ENCODE measurements around the gene ITGBL1.

ITGBL1 gene

DNA sequence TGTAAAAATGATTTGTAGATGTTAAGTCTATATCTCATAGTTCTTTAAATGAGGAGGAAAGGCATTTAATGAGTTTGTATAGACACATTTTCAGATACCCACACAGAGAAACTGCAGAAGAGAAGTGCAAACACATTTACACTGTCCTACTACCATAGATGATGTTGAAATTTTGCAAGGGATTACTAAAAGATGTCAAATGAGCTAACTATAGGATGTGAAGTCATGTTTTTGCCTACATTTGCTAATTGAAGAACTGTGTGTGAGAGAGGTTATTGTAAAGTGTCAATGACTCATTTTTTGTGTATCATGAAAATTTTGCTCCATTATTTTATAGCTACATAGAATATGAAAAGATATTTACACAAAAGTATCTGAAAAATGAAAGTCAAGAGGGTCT lies 178.9 kb downstream of the ITGBL1 start:
- DNase-seq, result no peak

DNA sequence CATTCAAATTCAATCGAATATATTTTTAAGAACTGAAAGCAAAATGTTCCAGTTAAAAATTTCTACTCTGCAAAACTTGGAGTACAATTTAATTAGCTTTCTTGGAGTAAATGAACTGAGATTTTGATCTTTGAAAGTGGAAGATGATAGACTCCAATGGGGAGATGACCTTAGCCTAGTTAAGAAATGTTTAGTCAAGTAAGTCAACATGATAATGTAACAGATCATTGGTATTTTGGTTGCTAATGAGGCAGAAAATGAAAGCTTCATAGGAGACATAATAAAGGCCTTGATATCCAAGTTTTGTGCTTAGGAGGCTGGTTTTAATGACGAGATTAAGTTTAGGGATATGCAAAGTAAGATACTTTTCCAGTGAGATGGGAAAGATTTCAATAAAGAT lies 181.7 kb downstream of the ITGBL1 start:
- DNase-seq, result no peak

DNA sequence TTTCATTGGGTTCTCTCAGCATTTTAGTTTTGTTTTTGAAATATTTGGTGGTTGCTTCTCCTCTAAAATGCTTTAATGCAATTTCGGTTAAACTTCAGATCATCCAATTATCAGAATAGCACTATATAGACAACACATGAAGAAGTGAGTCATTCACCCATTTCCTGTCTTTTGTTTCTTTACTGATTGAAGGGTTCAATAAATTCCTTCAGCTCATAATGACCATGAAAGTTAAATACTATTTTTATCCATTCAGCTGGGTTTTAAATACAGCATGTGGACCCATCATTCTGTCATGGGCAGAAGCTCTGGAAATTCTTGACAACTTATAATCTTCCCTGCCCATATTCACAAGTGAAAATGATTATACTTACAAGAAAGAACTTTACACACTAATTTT lies 187.2 kb downstream of the ITGBL1 start:
- DNase-seq, result no peak

DNA sequence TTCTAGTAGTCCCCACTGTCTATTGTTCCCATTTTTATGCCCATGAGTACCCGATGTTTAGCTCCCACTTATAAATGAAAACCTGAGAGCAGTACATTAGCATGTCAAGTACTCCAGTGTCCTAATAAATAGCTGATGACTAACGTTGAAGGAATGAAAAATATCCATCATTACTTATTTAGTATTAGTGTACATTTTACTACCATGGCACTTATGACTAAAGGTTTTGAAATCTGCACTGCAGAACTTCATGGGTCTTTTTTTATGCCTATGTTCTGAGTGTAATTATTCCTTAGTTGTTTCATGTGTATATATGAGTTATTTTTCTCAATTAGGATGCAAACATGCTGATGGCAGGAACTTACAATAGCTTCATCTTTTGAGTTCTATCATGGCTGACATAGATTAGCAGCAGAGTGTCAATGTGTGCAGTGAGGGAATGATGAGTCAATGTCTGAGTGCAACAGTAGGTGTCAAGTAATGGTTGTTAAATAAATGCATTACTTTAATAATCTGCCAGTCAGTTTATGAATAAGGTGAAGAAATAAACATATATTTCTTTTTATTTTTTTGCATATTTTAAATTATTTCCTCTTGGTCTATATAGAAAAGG lies 188.4 kb downstream of the ITGBL1 start:
- DNase-seq, result no peak

DNA sequence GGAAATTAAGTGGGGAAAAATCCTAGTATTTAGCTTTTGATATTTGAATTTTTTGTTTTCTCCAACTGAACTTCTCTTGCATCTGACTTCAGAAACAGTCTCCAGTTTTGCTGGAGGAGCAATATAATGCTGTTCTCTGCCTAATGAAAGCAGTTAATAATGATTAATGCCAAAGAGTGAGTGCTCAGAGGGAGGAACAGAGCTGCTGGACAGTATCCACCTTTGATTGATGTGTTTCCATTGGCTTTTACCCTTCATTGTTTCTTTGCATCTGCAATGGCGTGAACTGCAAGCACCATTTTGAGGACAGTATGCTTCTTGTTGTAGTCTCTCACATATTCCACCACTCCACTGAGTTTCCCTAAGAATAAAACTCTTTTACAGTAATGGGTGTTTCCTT lies 193.4 kb downstream of the ITGBL1 start:
- no peak for DNase-seq

DNA sequence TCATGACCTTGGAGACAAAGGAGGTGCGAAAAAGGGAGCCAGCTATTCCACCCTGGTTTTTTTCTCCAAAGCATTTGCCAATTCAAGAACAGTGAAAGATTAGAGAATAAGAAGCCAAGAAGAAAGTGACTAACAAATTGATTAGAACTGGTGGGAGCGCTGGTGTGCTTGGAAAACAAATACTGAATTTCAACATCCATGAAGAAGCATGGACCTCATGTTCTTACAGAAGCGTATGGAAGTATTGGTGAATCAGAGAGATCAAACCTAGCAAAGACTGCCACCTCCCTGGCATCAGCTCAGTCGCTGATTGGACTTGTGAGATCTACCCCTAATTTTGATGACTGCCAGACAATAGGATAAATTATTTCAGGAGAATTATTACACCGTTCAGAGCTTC lies 195.3 kb downstream of the ITGBL1 start:
- no peak for DNase-seq

DNA sequence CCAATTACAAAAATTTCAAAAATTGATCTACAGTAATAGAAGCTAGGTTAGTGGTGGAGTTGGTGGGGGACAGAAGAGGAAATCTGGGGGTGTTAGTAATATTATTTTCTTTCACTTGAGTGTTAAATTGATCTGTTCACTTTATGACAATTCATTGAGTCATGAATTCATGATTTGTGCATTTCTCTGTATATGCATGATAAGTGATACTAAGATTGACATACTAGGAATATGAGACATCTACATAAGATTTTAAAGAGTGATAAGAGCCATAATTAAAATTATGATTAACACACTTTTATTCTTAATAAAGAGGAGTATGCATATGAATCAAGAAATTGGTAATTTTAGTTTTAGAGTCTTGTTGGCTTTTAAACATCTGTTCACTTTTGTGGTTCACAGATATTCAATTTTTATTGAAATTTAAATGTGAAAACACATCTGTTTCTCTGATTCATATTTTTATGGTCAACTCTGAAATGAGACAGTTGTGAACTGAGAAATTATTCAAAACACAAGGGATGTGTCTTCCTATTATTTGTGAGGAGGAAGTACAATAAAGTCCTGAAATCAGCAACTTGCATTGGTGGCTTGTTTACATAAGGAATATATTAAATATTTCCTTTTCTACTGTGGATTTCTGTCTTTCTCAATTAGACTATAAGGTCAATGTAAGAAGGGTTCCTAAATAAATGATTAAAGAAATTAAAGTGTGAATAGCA lies 196.5 kb downstream of the ITGBL1 start:
- no peak for DNase-seq

DNA sequence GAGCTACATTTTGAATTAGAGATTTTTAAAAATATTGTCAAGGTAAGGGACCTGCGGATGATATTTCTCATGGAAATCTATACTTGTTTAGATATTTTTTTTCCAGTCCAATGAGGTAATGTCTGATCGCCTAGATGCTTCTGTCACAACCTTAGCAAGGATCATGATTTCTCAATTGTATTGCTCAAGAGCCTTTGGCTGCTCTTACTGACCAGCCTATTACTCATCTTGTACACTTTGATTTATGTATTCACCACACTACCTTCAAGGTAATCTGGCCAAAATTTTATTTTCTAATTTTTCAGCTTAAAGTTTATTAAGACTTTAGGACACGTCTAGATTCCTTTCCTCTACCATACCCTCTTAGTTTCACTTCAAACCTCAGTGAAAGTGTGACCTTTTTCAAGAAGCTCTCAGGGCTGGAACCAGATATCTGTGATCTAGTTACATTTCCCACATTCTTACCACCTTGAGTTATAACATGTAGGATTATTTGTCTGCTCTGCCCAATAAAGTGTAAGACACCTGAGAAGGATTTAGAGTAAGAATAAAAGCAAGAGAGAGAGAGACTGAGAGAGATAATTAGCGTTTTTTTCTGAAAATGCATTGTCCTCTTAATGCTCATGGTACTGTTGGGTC lies 197.1 kb downstream of the ITGBL1 start:
- no peak for DNase-seq

DNA sequence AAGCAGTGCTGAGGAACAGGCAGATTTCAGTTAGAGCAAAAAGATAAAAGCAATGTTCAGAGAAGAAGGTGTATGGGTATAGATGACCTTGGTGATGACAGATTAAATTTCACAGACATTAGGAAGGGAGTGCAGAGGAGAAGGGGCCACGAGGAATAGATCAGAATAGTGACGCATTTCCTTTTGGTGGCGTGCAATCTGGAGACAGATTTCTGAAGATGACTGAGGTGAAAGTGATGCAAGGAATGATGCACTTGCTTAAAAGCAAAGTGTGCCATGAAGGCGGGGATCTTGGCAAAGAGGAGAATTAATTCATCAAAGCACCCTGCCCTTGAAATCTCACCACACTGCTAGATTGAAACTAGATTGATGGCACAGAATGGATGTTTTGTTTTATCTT lies 202.4 kb downstream of the ITGBL1 start:
- DNase-seq, result no peak

DNA sequence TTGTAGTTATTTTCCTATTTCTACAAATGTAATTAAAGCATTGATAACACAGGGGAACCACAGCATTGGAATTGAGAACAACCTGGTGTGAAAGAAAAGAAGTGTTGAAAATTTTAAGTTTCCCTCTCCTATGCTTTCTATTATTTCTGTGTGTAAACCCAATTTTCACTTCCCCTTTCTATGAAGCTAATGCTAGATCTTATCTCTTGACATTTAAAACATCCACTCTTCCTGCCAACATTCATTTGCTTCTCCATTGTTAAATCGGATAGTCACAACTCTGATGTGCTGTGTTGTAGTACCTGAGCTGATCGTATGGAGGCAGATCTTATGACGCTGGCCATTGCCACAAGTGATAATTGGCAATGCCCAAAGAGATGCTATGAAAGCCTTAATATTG lies 203.0 kb downstream of the ITGBL1 start:
- DNase-seq, result no peak

DNA sequence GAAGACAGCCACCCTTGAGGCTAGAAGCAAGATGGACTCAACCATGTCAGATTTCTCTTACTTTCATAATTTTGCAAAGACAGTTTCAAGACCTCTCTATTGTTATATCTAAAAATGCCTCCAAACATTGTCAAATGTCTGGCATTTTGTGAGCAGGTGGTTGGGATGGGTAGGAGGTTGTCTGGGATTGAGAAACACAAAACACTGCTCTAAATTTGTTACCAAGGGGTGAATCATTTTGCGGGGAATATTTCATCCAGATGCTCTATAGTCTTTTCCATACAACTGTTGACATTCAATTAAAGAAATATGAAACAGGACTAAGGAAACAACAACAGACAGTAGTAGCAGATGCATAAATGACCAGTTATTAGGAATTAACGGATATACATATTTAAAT lies 208.2 kb downstream of the ITGBL1 start:
- DNase-seq, result no peak

DNA sequence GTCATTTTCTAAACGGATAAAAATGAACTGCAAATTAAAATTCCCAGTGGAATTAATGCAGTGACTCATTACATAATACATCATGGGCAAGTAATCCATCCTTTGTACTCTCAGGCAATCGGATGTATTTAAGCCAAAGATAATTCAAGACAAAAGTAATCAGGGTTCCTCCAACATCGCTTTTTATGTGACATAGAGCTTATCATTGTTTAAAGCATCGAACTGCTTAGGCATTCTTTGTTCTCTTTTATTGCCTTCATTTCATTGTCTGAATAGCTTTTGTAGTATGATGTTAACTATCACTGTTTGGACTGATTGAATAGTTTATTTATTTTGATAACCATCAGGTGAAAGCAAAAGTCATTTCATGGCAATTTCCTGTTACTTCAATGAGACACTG lies 209.4 kb downstream of the ITGBL1 start:
- DNase-seq, result no peak

DNA sequence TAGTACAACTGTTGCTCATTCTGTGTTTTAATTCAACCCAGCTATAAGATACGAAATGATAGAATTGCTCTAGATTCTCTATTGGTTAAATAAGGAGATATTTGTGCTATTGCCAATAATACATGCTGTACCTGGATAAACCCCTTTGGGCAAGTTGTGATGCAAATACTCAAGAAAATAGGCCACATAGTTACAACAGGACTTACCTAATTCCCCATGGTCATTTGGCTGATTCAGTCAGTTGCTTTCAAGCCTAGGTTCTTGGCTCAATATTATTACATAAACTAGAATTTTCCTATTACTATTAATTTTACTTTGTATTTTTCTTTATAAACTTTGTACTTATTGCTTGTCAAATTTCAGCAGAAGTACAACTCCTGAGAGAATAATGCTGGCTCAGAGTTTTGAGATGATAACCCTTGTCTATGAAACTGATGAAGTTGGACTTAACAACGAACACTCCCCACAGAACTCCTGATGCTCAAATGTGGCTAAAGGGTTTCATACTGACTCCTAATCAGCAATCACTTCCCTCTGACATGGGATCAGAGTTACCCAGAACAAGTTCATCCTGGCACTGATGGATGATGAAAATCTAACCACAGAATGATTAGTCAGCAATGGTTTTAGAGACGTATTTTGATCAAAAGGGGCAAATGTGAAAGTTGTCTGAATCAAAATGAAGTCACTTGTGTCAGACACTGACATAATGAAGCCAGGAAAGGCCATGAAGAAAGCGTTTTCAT lies 221.1 kb downstream of the ITGBL1 start:
- no peak for DNase-seq

DNA sequence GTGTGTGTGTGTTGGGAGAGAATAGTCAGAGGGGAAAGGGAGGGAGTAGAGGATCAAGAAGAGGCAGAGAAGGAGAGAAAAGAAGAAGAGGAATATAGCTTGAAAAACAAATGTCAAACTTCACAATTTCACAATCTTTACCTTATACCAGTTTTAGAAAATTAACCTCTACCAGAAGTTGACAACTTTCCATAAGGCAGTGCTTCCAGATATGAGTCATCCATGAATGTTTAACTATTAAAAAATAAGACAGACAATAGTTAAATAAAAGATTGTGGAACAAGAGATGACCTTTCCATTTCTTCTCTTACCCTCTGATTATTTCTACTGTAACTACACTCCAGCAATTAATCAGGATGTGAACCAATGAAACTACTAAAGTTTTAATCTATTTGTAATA lies 229.4 kb downstream of the ITGBL1 start:
- no peak for DNase-seq

DNA sequence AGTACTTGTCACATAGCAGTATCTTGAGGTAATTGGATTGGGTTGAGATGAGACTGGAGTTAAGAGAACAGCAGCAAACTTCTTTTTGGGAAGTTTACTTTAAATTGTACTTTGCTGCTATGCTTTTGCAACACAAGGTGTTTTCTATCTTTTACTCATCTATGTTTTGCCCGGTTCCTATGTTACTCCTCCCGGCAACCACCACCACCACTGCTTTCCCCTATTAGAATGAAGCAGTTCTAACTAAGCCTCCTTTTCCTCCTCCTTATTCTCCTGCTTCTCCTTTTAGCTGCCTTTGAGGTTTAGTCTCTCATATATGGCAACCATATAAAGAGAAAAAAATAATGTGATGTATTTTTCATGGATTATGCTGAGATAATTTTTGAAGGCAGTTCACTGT lies 233.5 kb downstream of the ITGBL1 start:
- DNase-seq, result no peak

DNA sequence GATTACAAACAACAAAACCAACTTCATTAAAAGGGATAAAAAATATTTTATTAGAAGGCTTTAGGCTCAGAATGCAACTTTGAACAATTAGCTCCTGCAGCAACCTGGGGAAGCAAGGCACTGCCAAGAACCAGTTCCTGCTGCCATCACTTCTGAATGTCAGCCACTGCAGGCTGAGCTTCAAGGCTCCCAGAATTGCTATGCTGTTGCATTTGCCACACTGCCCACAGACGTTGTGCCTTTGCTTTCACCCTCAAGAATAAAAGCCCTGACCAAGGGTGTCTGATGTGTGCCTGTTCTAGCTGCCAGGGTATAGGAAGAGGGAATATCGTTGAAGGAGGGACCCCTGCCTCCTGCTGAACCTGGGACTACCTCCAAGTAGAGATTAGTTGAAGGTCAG lies 238.4 kb downstream of the ITGBL1 start:
- no peak for DNase-seq

DNA sequence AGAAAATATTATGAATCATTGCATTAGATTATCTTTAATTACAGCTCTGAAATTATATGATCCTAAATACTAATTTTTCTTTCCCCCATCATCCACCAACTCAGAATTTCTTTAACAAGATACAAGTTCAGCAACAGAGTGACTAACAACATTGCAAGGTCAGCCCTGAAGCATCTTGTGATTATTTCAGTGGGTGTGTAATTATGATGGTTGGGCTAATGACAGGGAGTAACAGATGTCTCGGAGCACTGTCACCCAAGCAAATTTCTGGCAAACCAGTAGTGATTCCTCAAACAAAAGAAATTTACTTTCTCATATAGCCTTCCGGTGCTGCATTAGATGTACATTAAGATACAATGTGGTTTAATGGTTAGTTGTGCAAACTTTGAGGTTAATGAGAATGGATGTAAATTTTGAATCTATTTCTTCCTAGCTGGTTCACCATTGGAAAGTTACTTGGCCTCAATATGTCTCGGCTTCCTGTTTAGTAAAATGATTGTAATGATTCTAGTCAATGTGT lies 238.9 kb downstream of the ITGBL1 start:
- no peak for DNase-seq

DNA sequence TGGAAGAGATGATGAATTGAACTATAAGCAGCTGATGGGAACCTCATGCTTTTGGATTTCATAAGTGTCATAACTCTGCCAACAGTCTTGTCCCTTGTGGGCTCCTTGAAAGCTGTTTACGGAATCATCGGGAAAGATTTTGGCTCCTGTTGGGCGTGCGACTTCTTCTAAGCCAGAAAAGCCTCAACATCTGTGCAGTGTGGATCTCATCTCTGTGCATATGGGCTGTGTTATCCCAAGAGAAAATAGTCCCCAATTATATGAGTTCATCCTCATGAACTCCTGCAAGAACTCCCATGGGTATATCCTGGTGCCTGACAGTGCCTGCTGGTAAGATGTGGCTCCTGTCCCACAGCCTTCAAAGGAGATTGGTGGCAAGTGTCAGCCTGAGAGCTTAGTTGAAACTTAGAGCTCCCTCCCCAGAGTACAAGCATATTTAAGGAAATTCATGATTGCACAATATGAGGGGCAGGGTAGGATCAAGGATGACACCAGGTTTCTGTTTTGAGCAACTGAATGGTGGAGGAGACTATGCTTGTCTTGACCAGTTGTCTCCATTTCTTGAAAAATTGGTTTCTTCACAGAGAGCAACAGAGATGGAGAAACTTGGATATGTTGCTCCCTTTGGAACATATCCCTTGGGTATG lies 243.5 kb downstream of the ITGBL1 start:
- no peak for DNase-seq

DNA sequence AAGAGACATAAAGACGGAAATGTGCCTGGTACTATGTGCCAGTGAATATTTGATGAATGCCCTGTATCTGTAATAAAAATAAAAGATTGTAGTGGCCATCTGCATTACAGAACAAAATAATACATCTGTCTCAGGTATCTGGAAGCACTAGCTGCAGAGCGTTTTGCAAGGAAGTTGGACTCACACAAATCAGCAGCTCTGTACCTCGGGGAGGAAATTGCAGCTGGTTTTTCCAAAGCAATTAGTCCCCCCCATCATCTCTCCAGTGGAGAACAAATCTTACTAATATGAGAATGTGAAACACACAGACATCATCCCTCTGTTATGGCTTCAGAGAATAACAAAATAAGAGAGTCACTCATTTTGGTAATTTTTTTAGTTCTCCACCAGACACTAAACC lies 245.3 kb downstream of the ITGBL1 start:
- no peak for DNase-seq

DNA sequence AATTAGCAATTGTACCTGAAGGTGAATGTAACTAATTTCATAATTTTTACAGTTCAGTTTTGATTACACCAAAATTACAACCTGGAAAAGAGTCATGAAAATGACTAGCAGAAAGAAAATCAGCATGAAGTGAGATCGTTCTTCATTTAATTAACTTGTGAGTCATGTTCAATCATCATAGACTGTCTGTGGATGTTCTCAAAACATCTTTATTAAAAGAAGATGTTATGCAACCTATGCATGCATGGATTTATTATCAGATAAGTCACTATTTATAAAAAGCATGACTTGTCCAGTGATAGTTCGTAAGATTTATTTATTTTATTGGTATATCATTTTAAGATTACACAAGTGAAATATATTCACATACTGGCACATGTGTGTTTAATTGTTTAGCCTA lies 245.9 kb downstream of the ITGBL1 start:
- DNase-seq, result no peak

DNA sequence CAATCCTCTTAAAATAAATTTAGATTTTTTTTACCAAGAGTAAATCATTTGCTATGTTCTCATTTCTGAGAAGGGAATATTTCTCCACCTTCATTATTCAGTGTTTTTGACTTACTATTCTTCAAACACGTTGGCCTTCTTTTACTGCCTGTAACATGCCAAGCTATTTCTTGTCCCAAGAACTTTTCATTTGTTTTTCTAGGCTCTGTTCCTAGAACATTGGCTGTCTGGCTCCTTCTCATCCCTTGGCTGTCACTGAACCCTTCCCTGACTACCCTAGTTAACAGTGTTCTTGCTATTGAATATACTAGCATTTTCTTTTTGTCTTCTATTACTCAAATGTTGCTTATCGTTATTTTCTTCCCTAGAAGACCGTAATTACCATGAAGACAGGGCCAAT lies 248.1 kb downstream of the ITGBL1 start:
- DNase-seq, result no peak

DNA sequence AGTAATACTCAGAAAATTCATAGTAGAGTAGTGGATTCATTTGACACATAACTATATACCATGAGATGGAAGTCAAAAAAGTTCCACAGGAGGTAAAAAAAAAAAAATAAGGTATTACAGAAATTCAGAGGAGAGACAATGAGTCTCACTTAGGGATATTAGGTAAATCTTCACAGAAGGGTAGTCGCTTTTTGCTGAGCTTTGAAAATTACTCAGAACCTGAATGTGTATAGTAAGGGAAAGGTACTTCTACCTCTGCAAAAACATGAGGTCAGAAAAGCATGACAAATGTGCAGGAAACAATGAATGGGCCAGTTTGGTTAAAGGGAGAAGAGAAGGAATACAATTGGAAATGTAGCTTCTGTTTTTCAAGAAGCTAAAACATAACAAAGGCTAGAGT lies 250.6 kb downstream of the ITGBL1 start:
- no peak for DNase-seq

DNA sequence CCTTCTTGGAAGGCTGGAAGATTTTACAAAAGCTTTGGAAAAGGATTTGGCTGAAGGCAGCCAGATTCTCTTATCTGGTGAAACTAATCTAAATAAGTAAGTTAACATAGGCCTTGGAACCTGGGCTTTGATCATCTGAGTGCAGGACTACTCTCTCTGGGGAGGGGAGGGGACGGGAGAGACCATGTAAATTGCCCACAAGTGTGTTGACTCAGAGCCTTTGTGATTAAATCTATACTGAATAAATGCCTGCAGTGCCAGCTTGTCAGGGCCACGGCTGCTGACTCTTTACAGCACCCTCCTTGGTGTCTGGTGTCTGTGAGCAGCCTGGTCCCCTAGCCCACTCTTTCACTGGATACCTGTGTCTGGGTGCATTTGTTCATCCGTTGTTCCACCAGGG lies 251.4 kb downstream of the ITGBL1 start:
- DNase-seq, result no peak
